Measurements from ENCODE around the gene COL5A1. TPM values are rescaled to one million over a fixed set of nuclear protein-coding genes. Genes with fewer than 3 reads are reported as not detected.
"Not testable (repeated sequence)": the region's sequence is repeated elsewhere in the genome, so short reads cannot be mapped to it uniquely, and the experiment has no call there.

Gene COL5A1
- total and polyA plus RNA-seq, 2 donors (not counting 1 experiment from before 2014, with no cell fraction given), result 72.8 to 109 TPM

- Histone ChIP-seq H4K20me1 (ENCODE audit: control insufficient read depth, extremely low read depth, insufficient read depth, low read length) (peaks cover 4% of the 10 kb centered on the region), H3K27me3 (ENCODE audit: control insufficient read depth, insufficient read depth, low read length) (no peaks in the 10 kb centered on the region), H3K9ac (ENCODE audit: insufficient read depth, low read length) (peak overlapping the region; percentile 84), H3K4me1 (ENCODE audit: control insufficient read depth, extremely low read depth, insufficient read depth, low read length) (peaks cover 24% of the 10 kb centered on the region), H2AFZ (ENCODE audit: low read length) (no peak overlapping the region), H3K36me3 (ENCODE audit: control insufficient read depth, insufficient read depth, low read length) (peaks cover 9% of the 10 kb centered on the region), H3K4me2 (ENCODE audit: extremely low read depth, insufficient read depth, low read length) (peak overlapping the region; percentile 98), H3K79me2 (ENCODE audit: control insufficient read depth, insufficient read depth, low read length) (peaks cover 39% of the 10 kb centered on the region), H3K4me3 (replicated peaks in 1 of 4; ENCODE audit: control extremely low read depth in 1 of 4, insufficient read depth in 1 of 4, low read depth in 3 of 4, low read length in 4 of 4) (peak overlapping the region; percentile 55 to 92 (median 77)), H3K9me3 (ENCODE audit: control insufficient read depth, insufficient read depth, low read depth, low read length) (no peaks in the 10 kb centered on the region), H3K27ac (ENCODE audit: insufficient read depth, low read length) (peak overlapping the region; percentile 77)
- DNase-seq (ENCODE audit: low read depth in 2 of 2), result peak; percentile 85 to 94
- TF ChIP-seq CTCF (conservative IDR thresholded peaks at IDR 0.05 in 1 of 2, IDR thresholded peaks at IDR 0.05 in 1 of 2; ENCODE audit: low read depth in 1 of 2, low read length in 2 of 2), result peak; percentile 48 to 54
- TF ChIP-seq EZH2 (IDR thresholded peaks at IDR 0.05; ENCODE audit: low read length, missing control alignments), result no peak
Measured at GRCh38 chr9:134642385-134643181, 980 bp downstream of the COL5A1 start.

GRCh38 chr9:134643222-134643671 is 1.6 kb downstream of the COL5A1 start:
- Histone ChIP-seq H3K36me3 (ENCODE audit: control insufficient read depth, insufficient read depth, low read length) (peaks cover 9% of the 10 kb centered on the region), H2AFZ (ENCODE audit: low read length) (no peak overlapping the region), H4K20me1 (ENCODE audit: control insufficient read depth, extremely low read depth, insufficient read depth, low read length) (peaks cover 4% of the 10 kb centered on the region), H3K4me1 (ENCODE audit: control insufficient read depth, extremely low read depth, insufficient read depth, low read length) (peaks cover 24% of the 10 kb centered on the region), H3K9ac (ENCODE audit: insufficient read depth, low read length) (peak overlapping the region; percentile 84), H3K9me3 (ENCODE audit: control insufficient read depth, insufficient read depth, low read depth, low read length) (no peaks in the 10 kb centered on the region), H3K4me2 (ENCODE audit: extremely low read depth, insufficient read depth, low read length) (peak overlapping the region; percentile 98), H3K4me3 (replicated peaks in 1 of 4; ENCODE audit: control extremely low read depth in 1 of 4, insufficient read depth in 1 of 4, low read depth in 3 of 4, low read length in 4 of 4) (peak overlapping the region; percentile 55 to 92 (median 77)), H3K27me3 (ENCODE audit: control insufficient read depth, insufficient read depth, low read length) (no peaks in the 10 kb centered on the region), H3K79me2 (ENCODE audit: control insufficient read depth, insufficient read depth, low read length) (peaks cover 45% of the 10 kb centered on the region), H3K27ac (ENCODE audit: insufficient read depth, low read length) (peak overlapping the region; percentile 77)
- TF ChIP-seq EZH2 (IDR thresholded peaks at IDR 0.05; ENCODE audit: low read length, missing control alignments) (no peak), CTCF (conservative IDR thresholded peaks at IDR 0.05 in 1 of 2, IDR thresholded peaks at IDR 0.05 in 1 of 2; ENCODE audit: low read depth in 1 of 2, low read length in 2 of 2) (no peak)
- DNase-seq (ENCODE audit: low read depth in 2 of 2), result peak; percentile 45 to 48

- H3K4me2 ChIP-seq (ENCODE audit: extremely low read depth, insufficient read depth, low read length); H3K9ac ChIP-seq (ENCODE audit: insufficient read depth, low read length); H3K27ac ChIP-seq (ENCODE audit: insufficient read depth, low read length); H4K20me1 ChIP-seq (ENCODE audit: control insufficient read depth, extremely low read depth, insufficient read depth, low read length); DNase-seq (ENCODE audit: low read depth in 2 of 2); H3K9me3 ChIP-seq (ENCODE audit: control insufficient read depth, insufficient read depth, low read depth, low read length); H2AFZ ChIP-seq (ENCODE audit: low read length); H3K27me3 ChIP-seq (ENCODE audit: control insufficient read depth, insufficient read depth, low read length): not testable (repeated sequence)
- H3K4me1 ChIP-seq (ENCODE audit: control insufficient read depth, extremely low read depth, insufficient read depth, low read length), result peaks cover 30% of the 10 kb centered on the region
- H3K79me2 ChIP-seq (ENCODE audit: control insufficient read depth, insufficient read depth, low read length), result peaks cover 55% of the 10 kb centered on the region
- H3K4me3 ChIP-seq (replicated peaks in 1 of 4; ENCODE audit: control extremely low read depth in 1 of 4, insufficient read depth in 1 of 4, low read depth in 3 of 4, low read length in 4 of 4), result peak overlapping the region in 2 of 4 experiments; percentile 53 to 67
- H3K36me3 ChIP-seq (ENCODE audit: control insufficient read depth, insufficient read depth, low read length), result peaks cover 13% of the 10 kb centered on the region
Measured at GRCh38 chr9:134644401-134644724, 2.8 kb downstream of the COL5A1 start.

Data from fibroblast of lung (primary cell).